NCI-H1105 (cell line): ENCODE data around the gene GDF10.

ENCODE experiments used
- DNase-seq: peaks from one replicate; lab custom pipeline; 2025; lab: John Stamatoyannopoulos, UW

The GDF10 gene

DNA sequence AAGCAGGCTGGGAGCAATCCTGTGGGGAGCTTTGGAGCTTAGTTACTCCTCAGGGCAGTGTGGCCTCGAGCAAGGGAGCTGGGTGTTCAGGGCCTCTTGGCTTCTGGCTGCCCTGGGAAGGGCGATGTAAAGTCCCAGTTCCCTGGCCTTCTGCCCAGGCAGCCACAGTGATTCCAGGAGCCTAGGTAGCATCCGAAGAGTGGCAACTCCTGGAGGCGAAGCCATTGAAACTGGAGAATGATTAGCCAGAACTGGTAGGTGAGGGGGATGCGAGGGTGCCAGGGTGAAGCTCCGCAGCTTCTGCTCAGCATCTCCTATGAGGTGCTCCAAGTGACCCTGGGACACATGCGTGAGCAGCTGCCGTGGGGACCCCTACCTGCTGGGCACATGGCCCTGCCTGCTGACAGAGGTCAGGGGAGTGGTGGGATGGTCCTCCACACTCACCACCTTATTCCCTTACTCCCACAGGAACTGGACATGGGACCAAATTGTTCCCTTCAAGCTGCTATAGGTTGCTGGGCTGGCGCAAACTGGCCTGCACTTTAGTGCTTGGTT is 14.5 kb downstream of the GDF10 start:
- DNase-seq = no peak

DNA sequence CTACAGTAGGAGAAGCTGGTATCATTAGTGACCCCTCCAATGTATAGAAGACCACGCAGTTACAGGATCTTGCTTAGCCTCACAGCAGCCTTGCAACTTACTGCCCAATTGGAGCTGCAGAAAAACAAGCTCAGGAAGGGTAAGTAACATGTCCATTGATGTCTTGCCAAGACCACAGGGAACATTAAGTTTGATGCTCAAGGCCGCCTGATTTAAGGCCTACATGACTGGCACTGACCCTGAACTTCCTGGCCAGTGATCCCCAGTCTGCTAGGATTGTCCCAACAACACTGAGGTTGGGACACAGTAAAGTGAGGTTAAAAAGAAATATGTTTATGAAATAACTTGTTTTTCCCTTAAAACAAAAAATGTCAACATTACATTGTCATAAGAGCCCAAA is 15.4 kb downstream of the GDF10 start:
- DNase-seq = no peak

DNA sequence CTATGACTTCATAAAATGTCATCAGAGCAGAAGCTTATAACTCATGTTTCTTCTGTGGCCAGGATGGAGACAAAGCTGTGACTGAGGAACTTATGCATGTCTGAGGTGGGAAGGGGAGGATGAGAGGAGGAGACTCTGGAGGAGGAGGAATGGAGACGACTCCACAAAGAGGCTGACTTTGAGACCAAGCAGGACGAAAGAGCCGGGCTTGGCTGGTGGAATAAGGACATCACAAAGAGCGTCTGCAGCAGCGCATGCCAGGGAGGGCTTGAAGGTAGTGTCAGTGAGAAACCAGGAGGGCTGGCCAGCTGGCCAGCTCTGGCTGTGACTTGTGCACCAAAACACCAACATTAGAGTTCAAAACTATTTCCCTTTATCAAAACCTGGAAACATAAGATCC is 16.1 kb downstream of the GDF10 start:
- DNase-seq = no peak

DNA sequence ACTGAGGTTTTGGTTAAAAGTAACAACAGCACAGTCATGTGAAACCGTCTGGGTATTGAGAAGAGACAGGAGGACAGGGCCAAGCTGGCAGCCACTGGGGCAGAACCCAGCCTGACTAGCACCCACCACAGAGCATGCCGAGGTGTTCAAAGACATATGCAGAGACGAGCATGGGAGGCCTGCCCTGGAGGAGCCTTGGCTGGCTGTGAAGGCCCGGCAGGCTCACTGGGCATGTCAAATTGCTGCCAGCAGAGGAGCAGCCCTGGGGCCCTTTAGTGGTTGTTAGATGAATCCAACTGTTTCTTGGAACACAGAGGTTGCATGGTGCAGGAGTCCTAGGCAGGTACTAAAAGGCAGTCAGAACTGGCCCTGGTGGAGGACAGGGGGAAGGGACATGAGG is 17.3 kb downstream of the GDF10 start:
- DNase-seq = no peak

DNA sequence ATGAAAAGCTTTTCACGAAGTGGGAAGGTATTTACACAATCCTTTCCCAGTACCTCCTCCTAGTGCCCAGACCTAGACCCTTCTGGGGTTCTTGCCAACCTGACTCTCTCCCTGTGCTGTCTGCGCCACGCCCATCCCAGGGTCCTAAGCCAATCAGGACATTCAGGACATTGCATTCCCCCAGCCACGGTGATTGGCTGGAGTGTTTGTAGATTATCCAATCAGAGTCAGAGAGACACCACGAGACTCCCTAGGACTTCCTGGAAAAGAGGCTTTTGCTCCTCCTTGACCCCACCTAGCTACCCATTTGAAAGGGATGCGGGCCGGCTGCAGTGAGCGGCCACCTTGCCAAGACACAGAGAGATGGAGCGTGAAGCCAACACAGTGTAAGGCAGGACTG is 18.7 kb downstream of the GDF10 start:
- no peak for DNase-seq

DNA sequence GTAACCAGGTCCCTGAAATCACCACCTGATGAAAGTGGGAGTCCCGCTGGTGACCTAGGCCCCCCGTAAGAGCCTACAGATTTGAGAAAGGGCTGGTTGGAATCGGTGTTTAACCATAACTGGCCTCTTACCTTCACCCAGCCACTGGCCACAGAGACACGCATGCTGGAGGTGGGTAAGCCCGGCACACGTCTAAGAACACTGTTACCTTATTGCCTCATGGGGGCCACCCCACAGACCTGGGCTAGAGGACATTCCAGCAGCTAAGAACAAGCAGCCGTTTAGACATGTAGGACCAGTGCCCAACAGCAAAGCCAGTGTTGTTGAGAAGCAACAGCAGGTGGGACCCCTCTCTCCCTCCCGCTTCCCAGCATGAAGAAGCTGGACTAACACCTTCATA is 19.8 kb downstream of the GDF10 start:
- DNase-seq = no peak

DNA sequence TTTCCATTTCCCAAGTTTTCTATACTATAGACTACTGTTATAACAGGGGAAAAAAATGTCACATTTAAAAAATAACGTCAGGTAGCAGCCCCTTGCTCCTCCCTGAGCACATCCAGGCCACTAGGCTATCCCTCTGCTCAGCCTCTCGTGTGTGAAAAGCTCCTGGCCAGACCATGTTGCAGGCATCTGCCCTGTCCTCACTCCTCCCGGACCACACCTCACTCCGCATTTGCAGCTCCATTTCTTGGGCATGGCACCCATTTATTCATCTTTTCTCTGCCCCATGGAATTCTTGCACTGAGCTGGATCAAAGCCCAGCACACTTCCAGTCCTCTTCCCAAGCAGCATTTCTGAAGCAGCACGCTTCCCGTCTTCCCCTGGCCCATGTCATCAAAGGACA is 20.8 kb downstream of the GDF10 start:
- DNase-seq = no peak

DNA sequence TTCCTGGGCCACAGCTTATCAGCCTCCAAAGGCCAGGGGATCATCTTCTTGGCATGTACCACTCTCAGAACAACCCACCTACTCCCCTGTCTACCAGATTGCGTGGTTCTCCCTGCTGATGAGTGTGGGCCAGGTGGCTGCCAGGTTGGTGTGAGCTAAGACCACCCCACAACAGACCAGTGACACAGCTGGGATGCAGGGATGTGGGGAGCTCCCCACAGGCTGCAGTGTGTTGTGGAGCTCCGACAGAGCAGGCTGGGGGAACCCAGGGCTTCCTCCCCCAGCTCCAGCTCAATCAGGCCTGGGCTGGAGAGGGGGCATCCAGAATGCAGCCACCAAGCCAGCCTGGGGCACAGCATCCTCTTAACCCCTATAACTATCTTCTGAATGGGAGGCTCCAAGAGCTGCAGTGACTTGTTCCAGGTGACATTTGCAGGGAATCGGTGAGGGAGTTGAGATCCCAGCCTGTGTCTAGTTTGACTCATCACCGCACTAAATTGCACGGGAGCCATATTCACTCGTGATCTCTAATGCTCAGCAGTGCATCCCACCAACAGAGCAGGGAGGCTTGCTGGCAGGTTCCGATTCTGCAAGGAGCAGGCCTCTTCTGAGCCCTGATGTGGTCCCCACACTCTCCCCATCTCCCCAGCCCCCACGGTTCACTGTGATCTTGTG is 21.7 kb downstream of the GDF10 start:
- no peak for DNase-seq

DNA sequence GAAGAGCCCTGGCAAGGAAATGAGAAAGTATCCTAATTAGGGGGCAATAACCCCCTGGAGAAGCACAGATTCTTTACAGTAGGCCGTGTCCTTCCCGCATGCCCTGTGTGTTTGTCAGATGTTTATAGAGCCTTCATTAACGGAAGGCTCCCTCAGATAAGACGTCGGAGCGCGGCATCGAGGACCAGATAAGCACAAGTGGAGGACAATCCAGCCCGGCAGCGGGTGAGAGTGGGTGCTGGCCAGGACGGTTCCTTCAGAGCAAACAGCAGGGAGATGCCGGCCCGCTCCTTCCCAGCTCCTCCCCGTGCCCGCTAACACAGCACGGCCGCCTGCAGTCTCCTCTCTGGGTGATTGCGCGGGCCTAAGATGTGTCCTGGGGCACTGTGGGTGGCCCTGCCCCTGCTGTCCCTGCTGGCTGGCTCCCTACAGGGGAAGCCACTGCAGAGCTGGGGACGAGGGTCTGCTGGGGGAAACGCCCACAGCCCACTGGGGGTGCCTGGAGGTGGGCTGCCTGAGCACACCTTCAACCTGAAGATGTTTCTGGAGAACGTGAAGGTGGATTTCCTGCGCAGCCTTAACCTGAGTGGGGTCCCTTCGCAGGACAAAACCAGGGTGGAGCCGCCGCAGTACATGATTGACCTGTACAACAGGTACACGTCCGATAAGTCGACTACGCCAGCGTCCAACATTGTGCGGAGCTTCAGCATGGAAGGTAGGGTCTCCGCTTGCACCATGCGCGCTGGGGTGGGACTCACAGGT is 22.5 kb downstream of the GDF10 start, which contains the start of gene GDF2:
TSS of gene GDF2 (plus strand) at position 155 of the 762 bp plus-strand sequence. CDS start at position 370, 215 bp downstream.
- no peak for DNase-seq

DNA sequence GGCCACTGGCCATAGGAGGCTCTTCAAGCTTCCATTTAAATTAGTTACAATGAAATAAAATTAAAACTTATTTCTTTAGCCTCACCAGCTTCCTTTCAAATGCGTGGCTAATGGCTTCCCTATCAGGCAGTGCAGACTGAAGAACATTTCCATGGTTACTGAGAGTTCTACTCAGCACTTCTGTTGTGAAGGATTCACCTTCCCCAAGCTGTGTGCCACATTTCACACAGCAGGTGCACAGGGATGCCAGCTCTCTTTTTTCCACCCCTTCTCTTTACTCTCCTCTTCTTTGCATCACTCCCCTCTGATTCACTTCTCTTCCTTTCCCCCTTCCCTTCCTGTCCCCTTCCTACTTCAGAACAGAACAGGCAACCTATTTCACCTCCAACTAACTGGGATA is 23.1 kb downstream of the GDF10 start:
- no peak for DNase-seq

DNA sequence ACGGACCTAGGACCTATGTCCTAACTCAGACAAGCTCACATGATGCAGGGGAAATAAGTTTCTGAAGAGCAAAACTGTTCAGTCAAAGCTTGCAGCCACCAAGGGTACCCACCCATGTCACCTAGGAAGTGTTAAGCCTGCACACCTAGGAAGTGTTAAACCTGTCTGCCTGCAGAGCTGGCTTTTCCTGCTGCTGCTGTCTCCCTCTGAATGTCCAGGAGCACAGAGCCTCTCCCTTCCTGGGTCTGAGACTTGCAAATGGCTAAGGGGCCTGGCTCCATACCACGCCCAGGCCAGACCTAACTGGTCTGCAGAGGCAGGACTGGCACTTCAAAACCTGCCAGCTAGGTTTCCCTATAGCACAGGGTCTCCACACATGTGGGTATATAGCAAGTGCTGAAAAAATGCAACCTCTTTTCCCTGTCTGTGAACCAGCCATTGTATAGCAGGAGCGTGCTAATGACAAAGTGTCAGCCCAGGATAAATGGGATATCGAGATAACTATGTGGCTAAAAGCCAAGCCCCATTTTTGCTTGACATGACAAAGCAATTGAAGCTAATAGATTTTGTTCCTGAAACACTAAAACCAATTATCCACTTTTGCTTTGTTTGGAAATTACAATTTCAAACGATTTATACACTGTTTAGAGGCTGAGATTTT is 23.8 kb downstream of the GDF10 start:
- peak; percentile 38 for DNase-seq

DNA sequence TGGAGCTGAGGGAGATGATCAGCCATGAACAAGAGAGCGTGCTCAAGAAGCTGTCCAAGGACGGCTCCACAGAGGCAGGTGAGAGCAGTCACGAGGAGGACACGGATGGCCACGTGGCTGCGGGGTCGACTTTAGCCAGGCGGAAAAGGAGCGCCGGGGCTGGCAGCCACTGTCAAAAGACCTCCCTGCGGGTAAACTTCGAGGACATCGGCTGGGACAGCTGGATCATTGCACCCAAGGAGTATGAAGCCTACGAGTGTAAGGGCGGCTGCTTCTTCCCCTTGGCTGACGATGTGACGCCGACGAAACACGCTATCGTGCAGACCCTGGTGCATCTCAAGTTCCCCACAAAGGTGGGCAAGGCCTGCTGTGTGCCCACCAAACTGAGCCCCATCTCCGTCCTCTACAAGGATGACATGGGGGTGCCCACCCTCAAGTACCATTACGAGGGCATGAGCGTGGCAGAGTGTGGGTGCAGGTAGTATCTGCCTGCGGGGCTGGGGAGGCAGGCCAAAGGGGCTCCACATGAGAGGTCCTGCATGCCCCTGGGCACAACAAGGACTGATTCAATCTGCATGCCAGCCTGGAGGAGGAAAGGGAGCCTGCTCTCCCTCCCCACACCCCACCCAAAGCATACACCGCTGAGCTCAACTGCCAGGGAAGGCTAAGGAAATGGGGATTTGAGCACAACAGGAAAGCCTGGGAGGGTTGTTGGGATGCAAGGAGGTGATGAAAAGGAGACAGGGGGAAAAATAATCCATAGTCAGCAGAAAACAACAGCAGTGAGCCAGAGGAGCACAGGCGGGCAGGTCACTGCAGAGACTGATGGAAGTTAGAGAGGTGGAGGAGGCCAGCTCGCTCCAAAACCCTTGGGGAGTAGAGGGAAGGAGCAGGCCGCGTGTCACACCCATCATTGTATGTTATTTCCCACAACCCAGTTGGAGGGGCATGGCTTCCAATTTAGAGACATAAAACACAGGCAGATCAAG is 25.6 kb downstream of the GDF10 start:
- no peak for DNase-seq

DNA sequence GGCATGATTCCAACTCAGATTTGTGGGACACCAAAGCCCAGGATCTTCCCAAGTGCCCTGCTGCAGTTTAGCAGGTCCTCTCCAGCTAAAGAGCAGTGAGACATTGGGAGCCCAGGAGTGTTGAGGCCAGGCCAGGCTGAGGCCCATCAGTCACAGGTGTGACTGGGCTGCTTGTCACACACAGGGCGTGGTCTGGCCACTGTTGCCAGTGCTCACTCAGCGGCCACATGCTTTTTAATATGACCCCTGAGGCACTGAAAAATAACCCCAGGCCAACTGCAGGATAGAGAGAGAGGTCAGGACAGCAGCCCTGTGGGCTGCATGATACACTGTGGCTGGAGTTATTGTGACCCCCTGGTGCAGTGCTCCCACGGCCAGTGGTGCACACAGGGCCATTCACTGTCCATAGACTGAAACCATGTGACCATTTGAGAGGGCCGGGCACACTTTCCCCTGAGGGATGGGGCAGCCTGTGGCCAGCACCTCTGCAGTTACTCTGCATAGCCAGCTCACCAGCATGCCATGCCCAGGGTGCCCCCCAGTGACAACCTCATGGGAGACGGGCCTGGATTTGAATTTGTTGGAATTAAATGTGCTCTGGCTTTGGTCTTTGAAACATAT is 26.4 kb downstream of the GDF10 start:
- no peak for DNase-seq

DNA sequence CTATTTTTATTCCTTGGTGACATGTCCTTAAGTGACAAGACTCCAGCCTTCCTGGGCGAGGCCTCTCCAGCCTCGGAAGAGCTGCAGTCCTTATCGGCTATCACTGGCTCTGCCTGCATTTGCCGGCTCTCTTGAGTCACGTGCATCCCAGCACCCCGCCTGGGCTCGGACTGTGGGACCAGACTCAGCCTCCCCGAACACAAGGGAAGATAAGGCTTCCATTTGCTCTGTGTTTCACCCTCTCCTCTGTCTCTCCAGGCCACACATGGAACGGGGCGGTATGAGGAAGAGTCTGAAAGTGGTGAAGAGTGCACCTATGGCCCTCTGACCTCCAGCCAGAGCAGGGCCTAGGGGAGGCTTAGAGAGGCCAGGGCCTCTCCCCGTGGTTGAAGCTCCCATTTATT is 26.9 kb downstream of the GDF10 start:
- DNase-seq = no peak

DNA sequence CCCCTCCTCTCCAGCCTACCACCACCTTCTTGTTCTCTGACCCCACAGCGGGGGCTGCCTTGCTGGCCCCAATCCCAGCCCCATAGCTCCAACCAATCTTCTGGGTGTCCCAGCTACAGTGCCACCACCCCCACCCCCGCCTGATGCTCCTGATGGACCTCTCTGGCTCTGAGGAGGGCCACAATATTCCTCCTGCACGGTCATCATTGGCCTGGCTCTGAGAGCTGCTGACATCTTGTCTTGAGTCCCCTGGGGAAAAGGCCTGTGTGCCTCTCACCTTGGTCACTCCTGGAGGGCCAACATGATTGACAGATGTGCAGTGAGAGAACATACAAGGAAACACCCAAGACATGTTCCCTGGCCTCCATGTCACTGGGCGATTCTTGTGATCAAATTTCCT is 29.9 kb downstream of the GDF10 start:
- no peak for DNase-seq

DNA sequence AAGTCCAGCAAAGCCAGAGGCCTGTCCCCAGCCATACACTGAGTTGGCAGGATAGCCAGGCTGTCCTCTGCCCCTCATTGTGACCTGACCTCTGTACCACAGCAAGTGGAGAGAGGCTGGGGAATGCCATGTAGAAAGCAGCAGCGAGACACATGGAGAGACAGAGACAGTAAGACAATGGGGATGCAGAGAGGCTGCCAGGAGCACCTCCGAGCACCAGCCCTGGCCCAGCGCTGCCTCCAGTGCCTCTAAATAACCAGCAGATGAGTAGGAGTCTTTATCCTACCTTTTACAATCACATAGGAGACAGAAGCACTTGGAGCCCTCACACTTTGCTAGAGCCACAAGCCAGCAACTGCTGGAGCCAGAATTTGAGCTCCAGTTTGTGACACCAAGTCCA is 30.4 kb downstream of the GDF10 start:
- no peak for DNase-seq

DNA sequence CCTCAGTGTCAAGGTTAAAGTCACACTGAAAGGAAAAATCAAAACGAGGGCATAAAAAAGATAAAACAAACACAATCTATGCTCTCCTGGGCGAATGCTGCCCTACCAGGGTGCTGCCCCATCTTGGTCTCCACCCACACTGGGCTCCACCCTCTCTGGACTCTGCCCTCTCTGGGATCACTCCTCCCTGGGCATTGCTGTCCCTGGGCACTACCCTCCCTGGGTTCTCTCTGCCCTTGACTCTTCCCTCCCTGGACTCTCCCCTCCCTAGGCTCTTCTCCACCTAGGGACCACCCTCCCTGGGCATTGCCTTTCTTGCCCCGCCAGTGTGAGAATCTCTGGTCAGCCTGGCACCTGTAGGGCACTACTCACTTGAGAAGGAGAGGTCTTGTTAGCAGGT is 30.8 kb downstream of the GDF10 start:
- DNase-seq = no peak

DNA sequence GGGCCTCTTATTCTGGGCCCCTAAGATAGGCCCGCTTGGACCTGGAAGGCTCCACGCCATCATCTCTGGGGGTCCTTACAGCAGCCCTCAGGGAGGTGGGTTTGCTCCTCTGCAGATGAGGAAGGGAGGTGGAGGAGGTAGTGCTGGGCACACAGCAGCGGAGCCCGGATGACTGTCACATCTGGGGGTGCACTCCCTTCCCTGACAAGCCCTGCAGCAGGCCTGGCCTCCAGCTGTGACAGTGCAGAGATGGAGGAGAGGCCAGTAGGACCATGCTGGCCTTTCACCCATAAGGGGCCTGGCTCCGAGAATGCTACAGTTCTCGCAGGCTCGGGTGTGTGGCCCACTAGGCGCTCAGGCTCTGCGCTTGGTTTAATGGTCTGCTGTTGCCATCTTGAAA is 31.5 kb downstream of the GDF10 start:
- no peak for DNase-seq

DNA sequence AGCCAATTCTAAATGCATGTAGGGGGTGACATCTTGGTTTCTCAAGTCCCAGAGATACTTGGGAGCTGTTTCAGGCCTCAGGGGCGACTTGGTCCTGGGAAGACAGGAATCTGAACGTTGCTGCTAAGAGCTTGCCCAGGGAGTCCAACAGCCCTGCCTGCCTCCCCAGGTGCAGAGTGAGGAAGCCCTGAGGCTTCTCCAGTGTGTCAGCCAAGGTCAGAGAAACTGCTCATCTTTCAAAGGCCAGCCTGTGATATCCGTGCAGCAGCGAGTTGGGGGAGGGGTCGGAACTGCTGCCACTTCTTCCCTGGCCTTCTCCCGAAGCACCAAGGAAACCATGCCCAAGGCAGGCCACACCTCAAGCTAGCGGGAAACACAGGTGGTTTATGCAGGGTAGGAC is 32.0 kb downstream of the GDF10 start:
- DNase-seq = no peak

DNA sequence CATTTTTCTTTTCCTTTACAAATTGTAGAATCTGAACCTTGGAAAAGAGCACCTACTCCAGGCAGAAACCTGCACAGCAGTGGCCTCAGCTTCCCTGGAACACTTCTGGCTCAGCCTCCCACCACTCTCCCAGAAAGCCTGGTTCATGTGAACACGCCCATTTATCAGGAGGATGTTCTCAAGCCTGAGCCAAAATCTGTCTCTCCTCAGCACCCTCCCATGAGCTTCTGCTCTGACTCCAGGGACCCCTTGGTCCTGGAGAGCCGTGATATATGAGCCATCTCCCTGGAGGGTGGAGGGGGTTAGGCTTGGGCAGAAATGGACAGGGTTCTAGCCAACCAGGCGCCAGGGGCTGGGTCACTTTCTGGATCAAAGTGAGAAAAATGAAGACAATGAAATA is 32.4 kb downstream of the GDF10 start:
- no peak for DNase-seq

DNA sequence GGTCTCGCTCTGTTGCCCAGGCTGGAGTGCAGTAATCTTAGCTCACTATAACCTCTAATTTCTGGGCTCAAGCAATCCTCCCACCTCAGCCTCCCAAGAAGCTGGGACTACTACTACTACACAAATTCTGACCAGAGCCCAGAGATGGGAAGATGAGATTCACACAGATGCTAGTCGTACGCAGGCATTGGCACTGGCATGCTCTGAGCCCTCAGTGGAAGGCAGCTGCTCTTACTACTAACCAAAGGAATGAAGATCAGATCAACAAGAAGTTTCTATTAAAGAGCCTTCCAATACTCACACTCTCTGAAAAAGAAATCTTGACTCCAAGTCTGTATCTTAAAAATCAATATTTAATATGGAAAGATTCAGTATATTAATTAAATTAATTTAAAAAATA is 32.9 kb downstream of the GDF10 start:
- no peak for DNase-seq
